ENCODE measurements around the gene HOXA13.

HOXA13 gene

DNA sequence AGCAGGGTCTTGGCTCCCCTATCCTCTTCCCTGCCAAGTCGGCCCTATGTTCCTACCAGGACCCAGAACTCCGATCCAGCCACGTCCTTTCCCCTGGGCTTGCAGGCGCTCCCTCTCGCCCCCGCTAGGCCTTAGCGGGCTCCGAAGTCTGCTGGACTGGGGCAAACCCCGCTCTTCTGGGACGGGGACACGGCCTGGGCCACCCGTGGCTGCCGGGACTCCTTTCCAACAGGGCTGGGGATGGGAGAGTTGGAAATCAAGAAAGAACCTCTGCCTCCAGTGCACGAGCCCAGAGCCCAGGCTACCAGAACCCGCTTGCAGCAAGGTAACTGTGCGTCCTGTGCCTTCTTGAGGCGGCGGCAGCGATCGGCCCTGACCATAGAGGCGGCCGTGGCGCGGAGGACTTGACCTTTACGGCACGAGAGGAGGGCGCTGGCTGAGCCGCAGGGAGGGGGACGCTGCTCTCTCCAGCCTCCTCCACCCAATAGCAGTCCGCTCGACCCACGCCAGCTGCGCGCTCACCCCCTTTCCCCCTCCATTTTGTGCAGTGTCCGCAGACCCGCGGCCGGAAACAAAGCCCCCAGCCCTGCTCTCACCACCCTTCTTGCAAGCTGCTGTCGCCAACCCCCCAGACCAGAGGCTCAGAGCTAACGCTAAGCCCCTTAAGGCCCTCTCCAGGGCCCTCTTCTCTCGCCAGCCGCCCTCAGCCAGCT is 7.9 kb downstream of the HOXA13 start:
- DNase-seq, result no peak

DNA sequence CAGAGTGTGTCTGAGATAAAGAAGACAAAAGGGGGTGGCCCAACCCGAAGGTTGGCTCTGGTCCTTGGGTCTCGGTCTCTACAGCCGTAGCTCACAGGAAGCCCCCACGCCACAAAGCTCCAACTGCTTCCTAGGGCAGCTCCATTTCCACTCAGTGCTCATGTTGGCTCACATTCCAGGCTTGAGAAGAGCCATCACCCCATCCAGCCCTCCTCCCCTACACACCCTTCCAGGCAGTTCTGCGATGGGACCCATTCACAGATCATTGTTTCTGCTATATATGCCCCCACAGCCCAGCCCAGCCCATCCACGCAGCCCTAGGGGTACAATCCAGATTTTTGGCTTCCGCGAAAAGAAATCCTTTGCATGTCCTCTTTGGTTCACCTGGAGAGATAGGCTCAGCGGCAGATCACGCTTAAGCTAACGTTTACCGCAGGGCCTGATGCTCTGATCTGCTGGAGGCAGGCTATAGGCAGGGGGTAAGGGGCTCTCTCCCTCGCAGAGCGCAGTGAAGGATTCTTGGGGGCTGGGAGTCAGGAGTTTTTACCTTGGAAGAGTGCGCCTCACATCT is 8.6 kb downstream of the HOXA13 start:
- no peak for DNase-seq

DNA sequence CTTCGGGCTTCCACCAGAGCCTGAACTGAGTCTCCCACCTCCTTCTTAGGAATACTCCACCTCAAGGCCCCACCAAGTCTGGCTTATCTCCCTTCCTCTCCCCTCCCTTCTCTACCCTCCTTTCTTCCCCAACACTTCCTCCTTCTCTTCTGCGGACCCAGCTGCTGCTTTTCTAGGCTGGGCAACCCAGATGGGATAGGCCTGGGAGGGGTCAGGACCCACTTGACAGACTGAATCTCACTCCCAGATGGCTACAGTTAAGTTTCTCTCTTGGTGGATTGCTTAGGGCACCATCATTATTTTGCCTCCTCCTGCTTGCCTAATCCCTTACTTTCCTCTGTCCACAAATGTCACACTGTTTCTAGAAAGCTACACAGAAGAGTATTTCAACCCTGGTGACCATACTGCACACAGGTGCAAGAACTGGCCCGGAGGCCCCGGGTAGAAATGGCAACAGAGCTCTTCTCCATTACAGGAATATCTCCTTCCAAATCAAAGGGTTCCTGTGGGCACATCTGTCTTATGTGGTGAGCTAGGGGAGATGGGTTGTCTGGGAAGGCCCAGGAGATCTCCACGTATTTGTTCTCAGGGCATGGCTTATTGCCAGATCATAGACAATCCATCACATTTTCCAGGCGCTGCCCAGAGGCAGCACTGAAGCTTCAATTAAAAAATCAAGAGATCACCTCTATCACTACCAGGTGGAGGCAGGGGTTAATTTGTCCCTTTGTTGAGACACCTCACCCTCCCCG is 9.7 kb downstream of the HOXA13 start:
- no peak for DNase-seq

DNA sequence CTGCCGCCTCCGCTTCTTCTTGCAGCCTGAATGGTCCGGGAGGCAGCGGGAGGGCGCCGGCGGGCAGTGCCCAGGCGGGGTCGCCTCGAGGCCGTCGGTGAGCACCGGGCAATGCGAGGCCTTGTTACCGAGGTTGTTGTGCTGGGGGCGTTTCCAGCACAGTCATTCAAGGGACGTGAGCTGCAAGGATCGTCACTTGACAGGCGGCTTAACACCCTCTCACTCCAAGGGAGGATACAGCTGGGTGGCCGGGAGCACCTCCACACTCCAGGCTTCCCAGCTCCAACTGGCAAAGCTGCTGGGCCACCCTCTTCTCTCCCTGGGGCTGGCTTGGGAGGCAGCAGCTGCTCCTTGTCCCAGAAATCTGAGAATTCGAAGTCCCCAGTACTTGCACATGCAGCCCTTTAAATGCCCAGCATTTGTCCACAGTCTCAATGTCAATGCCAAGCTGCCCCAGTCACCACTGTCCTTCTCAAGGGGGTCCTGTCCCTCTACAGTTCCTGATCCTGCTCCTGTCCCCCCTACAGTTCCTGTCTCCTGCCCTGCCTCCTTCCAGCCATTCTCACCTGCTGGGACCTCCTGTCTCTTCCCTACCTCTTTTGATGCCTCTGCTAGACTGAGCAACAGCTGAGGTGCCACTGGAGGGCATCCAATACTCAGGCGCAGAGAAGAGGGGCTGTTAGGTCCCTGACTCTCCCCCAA is 10.4 kb downstream of the HOXA13 start:
- no peak for DNase-seq

DNA sequence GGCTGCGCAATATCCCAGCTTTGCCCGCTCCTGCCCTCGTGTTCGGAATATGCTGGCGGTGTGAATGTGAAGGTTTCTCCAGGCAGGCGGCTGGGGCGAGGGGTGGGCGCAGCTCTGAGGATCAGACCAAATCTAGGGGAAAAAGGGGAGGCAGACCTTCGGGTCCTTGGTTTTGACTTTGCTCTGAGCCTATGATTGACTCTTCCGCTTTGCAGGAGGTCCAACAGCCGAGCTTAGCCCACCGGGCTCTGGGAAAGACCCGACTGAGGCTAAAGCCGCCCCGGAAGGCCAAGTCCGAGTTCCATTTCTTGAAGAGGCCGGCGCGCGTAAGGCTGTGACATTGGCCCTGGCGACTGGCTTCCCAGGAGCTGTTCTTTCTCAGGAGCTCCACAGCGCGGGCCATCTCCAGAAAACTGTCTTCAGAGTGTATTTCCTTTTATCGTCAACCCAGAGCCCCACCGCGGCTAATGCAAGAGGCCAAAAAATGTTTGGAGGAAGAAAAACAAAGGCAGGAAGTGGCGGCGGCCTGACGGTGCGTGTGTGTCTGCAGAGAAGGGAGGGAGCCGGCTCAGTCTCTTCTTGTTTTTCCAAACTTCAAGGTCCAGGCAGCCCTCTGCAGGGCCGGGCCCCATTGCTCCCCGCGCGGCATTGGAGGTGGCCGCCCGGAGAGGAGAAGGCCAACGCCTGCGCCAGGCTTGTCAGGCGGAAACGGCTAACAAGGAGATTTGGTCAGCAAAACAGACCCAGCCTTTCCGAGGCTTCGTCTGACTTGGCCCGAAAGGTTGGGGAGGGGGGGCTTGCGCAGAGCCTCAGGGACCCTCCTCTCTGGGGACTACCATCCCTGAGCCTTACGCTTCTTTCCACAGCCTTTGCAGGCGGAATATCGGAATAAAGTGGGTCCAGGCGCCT is 11.3 kb downstream of the HOXA13 start:
- no peak for DNase-seq

DNA sequence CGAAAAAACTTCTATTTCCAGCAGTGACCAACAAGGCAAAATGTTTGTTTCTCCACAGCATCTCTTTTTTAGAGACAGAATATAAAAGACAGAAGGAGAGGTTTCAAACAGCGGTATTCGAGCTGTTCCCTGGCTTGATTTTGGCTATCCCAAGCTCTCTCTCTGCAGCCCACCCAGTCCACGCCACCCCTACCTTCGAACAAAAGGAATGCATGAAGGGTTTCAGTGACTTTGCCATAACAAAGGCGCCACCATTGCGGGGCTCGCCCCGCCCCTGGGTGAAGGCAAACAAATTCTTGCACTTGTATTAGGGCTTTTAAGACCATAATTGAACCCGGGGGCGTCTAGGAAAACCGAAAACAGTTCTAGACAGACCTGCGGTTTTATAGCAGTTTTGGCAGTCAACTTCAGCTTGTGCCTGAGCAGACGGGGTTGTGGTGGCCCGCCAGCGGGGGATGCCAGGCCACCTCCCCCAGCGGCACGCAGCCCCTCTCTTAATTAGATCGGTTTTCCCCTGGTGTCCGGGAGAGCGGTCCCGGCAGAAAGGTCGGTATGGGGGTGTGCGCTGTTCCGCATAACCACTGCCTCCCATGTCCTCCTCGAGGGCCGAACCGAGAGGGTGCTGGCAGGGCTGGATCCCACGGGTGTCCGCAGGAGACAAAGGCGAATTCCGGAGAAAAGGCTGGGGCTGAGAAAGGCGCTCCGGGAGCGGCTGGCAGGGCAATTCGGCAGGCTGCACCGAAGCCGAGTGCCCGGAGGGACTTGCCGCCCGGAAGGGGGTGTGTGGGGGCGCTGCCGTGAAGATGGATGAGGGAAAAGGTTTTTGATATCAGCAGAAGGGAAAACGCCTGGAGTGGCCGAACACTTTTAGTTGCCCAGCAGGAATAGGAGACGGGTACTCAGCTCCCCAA is 12.2 kb downstream of the HOXA13 start:
- DNase-seq, result no peak

DNA sequence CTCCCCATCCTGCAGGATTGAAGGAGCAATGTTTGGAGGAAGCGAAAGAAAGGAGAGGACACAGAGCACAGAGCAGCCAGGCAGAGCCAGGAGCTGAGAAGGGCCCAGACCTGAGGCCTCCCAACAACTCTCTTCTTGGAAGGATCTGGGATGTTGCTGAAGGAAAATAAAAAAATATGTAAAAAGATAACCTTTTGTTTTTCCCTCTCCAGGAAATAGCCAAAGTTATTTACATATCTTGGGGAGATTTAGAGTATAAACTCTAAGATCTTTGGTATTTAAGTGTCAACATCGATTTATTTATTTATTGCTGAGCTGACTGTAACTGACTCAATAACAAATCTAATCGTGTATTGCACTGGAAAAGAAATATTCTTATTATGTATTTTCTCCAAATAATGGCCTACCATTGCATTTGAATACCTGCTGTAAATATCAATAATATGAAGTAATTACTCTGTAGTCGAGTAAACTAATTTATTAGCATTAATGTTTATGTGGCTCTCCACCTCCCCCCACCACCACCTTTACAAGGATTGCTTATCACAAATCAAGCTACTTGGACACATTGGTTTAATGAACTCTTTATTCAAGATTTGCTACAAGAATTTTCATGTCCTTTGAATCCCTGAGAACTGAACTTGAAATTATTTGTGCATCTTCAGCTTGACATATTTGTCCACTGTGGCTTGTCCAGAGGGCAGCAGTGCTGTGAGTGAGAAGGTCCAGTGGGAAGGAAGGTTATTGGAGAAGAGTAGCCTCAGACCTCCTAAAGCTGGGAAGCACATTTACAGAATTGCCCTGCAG is 13.0 kb downstream of the HOXA13 start:
- no peak for DNase-seq

DNA sequence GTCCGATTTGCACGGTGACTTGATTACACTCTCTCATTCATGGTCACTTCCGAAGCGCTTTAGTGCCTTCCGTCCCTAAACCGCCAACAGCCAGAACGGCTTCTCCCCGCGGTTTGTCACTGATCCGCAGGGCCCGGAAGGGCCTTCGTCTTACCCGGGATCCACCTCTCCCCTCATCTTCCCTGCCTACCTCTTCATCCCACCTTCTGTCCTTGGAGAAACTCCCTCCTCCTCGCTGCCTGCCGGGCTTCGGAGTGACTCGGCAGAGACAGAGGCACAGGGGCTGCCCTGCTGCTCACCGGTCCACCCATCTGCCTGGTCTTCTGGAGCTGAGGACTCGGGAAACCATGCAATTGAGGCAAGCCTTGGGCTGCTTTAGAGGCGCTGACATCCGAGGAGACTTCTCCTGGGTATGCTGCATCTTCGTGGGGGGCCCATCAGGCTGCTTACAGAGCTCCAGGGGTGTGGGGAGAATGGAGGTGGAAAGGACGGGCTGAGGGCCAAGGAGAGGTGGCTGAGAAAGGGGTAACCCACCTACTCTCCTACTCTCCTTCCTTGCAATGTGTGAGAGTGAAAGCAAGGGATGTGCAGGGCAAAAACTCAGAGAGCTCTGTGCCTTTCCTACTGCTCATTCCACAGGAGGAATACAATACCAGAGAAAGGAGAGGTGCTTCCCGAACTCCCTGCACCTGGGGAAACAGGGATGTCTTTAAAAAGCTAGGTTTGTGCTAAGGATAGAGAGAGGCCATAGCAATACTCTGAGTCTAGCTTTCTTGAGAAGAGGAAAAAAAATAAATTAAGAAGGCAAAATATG is 13.8 kb downstream of the HOXA13 start:
- no peak for DNase-seq

DNA sequence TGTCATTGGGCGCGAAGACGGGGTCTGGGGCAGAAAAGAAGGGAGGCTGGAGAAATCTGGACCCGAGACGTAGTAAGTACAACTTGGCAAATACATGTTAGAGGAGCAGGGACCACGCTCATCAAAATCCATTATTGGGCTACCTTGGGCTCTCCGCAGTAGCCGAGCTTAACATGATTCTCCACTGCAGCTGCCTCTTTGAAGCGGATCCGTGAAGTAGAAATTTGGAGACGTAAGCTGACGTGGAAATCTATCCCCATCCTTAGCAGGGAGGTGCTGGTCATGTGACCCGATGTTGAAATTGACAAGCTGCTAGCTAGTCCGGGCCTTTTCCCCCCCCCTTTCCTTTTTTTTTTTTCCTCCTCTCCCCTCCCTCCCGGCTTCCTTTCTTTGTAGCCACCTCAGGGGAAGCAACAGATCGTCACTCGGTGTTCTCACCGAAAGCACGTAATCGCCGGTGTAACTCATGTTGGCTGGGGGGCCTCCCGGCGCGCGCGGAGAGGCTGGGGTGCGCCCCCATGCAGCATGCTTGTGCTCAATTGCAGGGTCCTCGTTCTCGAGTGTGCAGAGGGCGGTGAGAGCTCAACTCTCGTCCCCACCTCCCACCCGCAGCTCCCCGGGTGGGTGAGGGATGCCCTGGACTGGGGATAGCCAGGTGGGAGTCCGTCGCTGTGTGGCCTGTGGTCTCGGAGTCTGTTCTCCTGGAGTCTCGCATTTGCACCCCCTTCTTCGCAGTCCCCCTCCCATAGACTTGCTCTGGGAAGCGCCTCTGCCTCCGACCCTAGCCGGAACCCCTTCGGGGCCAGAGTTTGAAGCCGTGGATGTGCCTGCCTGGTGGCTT is 14.7 kb downstream of the HOXA13 start, which contains the start of gene HOXA11:
HOXA11 (minus strand) TSS at position 220 of the 841 bp plus-strand sequence; CDS start at position 132, 88 bp downstream.
- DNase-seq, result no peak

DNA sequence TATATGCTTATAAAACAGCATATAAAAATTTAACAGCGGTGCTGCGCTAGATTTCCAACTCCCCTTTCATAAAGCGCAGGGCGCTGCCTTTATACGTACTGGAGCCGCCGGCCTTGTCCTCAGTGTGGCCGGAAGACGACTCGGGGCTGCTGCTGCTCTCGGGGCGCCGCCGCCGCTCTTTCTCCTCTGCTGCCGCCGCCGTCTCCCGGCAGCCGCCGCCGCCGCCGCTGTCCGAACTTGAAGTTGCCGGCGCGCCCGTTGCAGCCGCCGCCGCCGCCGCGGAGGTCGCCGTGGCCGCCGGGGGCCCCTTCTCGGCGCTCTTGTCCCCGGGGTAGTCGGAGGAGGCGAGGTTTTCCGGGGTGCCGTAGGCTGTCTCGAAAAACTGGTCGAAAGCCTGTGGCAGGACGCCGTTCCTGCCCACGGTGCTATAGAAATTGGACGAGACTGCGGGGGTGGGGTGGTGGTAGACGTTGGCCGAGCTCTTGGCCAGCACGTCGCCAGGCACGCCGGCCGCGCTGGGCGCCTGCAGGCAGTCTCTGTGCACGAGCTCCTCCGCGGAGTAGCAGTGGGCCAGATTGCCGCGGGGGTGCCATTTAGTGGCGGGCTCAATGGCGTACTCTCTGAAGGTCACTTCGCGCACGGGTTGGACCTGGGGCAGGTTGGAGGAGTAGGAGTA is 15.4 kb downstream of the HOXA13 start:
- DNase-seq, result no peak

DNA sequence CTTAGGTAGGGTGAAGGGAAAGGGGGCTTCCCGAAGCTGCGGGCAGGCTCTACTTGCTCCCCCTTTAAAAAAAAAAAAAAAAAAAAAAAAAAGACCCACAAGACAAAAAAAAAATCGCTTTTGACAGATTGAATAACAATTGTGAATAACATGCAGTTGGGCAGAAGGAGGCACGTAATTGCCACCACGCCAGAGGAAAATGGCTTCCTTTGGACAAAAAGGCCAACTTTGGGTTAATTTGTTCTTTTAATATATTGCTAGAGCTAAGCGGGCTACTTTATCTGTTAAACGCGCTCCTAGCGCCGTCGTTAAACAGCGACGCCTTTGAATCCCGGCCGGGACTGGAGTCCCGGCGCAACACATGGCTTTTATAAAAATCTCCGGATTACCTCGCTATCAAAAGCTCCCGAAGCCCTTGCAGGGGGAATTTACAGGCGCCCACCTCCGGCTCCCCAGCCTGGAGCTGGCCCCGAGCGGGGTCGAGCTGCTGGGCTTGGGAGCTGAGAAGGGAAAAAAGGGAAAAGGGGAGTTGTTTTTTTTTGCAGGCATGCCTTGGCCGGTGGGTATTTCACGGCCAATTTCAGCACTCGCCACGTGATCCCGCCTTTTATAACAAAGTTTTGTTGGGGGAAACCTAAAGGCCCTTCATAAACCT is 16.1 kb downstream of the HOXA13 start:
- DNase-seq, result no peak

DNA sequence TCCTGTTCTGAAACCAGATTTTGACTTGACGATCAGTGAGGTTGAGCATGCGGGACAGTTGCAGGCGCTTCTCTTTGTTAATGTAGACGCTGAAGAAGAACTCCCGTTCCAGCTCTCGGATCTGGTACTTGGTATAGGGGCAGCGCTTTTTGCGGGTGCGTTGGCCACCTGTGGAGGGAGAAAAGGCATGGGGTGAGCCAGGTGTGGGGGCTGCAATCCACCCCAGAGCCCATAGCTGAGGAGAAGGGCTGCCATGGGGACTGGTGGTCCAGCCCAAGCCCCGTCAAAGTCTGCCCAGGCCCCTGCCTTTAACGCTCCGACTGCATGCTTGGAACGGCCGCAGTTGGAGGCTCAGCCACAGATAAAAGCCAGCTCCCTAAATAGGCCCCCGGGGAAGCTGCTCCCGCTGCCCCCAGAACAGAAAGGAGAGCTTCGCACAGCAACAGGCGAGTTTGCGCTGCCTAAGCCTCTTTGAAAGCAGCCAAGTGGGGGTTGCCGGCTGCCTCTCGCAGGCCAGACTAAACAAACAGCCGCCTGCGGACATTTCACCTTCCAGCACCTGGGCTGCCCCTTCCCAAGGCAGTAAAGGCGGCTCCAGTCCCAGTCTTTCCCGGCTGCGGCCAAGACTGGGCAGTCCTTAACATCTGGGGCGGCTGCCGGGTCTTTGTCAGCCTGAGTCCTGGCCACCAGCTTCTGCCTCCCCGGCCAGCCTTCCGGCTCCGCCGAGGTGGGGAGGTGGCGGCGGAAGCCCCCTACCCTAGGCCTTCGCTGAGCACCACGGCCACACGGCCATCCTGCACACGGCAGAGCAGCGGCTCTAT is 16.8 kb downstream of the HOXA13 start:
- DNase-seq, result no peak

DNA sequence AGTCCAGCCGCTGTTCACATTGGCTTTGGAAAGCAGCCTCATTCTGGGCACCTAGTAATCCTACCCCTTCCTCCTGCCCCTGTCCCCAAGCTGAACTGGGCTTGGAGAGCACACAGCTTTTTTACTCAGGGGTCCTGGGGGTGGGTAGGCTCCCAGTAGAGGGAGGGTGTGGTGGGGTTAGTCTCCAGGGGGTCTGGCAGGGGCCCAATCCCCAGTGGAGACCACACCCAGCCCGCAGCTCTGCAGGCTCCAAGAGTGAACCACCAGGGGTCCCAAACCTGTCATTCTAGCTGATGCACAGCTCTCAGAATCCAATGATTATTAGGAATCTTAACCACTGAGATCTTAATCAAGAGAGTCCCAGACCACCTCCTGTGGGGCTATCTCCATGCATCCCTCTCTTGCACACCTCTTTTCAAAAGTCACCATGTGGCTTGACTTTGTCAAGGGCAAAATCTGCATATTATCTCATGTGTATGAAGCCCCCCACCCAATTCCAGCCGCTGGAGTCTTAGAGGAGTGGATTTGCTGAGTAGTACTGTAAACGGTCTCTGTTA is 17.5 kb downstream of the HOXA13 start:
- no peak for DNase-seq

DNA sequence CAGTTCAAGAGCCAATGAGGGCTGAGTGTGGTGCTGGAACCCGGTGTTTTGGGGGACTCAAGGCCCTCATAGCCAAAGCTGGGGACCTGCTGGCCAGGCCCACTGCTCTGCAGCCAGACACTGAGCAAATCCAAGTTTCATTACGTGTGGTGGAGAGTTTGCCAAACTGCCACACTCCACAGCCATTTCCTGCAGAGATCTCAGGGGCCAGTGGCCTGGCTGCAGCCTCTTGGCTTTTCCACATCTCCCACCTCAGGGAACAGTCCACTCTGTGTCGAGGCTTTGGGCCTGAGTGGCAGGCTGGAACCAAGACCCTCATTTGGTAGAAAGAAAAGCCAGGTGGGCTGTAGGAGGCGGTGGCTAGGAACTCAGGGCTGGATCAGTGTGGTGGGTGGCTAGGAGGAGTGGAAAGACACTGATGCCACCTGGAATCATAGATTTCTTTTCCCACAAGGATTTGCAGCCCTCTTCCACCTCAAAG is 18.1 kb downstream of the HOXA13 start:
- DNase-seq, result no peak

DNA sequence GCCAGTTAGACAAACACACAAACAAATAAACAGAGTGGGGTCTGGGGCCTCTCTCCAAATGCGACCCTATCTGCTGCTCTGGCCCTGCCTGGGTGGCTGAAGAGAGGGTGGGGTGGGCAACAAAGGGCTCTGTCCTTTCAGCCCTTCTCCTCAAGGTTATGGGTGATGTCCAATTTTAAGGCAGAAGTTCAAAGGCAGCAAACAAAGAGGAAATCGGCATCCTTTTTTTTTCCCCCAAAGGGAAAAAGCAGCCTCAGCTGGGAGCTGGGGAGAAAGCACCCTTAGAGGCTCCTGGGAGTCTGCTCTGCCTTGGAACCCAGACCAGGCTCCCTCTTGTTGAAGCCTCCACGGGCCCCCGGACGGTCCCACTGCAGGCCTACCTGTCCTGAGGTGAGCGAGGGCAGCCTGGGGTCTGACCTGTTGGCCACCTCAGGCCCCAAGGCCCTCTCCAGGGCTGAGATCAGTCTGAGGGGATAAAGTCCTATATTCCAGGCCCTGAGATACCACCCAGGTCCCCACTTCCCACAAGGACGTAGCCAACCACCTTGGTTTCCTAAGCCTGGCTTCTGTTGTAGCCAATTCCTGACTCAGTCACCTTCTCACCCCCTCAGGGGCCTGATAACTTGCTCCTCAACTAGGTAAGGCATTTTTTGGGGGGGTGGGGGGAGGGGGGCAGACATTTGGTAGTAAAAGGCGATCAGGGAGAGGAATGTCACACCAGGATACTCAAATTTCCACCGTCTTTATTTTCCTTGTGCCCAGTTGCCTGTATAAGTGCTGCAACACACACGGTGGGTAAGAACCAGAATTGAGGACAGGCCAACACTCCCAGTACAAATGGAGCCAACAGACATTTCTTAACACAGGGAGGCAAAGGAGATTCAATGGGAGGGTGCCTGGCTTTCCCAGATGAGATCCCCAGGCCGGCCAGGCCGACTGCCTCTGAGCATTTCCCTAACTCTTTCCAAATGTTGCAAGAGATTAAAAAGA is 19.2 kb downstream of the HOXA13 start:
- no peak for DNase-seq
